HEK293 (cell line): ENCODE results near the gene PCDHA6.

Experiments used
- CTCF ChIP-seq: fragments of 450-650 bp; formaldehyde crosslinking; IDR thresholded peaks from 2 replicates; pipeline ENCODE4 v1.5.1; 2016; ENCODE audit warnings: missing biosample characterization, missing genetic modification characterization
- YY1 ChIP-seq: fragments of 450-650 bp; formaldehyde crosslinking; IDR thresholded peaks from 2 replicates; pipeline ENCODE4 v1.5.1; 2018; ENCODE audit warnings: missing biosample characterization, missing genetic modification characterization
- ZNF488 ChIP-seq: fragments of 450-650 bp; formaldehyde crosslinking; IDR thresholded peaks from 2 replicates; pipeline ENCODE4 v1.5.1; 2016; ENCODE audit warnings: missing biosample characterization, missing genetic modification characterization
- ZNF558 ChIP-seq: fragments of 450-650 bp; formaldehyde crosslinking; IDR thresholded peaks from 2 replicates; pipeline ENCODE4 v1.5.1; 2016; ENCODE audit warnings: missing biosample characterization, missing genetic modification characterization
- ZNF792 ChIP-seq: fragments of 450-650 bp; formaldehyde crosslinking; IDR thresholded peaks from 2 replicates; pipeline ENCODE4 v1.5.1; 2016; ENCODE audit warnings: missing biosample characterization, missing genetic modification characterization
- TF ChIP-seq, protein P1 (sequence below): fragments of 450-650 bp; formaldehyde crosslinking; IDR thresholded peaks from 2 replicates; pipeline ENCODE4 v1.5.1; 2016; ENCODE audit warnings: missing biosample characterization, missing genetic modification characterization, low read depth
- TF ChIP-seq, protein P2 (sequence below): fragments of 450-650 bp; formaldehyde crosslinking; IDR thresholded peaks from 2 replicates; pipeline ENCODE4 v1.5.1; 2016; ENCODE audit warnings: missing biosample characterization, missing genetic modification characterization

GRCh38 chr5:140868721-140869554, 41.2 kb downstream of the PCDHA6 start, which contains the start of gene PCDHA11:
- TF ChIP-seq ZNF558 (no peak), CTCF (no peak), ZNF488 (tag by site-specific recombination) (no peak), YY1 (no peak), ZNF792 (no peak)
- TF ChIP-seq, protein P1, sequence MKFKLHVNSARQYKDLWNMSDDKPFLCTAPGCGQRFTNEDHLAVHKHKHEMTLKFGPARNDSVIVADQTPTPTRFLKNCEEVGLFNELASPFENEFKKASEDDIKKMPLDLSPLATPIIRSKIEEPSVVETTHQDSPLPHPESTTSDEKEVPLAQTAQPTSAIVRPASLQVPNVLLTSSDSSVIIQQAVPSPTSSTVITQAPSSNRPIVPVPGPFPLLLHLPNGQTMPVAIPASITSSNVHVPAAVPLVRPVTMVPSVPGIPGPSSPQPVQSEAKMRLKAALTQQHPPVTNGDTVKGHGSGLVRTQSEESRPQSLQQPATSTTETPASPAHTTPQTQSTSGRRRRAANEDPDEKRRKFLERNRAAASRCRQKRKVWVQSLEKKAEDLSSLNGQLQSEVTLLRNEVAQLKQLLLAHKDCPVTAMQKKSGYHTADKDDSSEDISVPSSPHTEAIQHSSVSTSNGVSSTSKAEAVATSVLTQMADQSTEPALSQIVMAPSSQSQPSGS (tag by site-specific recombination): no peak
- TF ChIP-seq, protein P2, sequence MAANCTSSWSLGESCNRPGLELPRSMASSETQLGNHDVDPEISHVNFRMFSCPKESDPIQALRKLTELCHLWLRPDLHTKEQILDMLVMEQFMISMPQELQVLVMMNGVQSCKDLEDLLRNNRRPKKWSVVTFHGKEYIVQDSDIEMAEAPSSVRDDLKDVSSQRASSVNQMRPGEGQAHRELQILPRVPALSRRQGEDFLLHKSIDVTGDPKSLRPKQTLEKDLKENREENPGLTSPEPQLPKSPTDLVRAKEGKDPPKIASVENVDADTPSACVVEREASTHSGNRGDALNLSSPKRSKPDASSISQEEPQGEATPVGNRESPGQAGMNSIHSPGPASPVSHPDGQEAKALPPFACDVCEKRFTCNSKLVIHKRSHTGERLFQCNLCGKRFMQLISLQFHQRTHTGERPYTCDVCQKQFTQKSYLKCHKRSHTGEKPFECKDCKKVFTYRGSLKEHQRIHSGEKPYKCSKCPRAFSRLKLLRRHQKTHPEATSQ (tag by site-specific recombination): no peak
